ENCODE data around the gene FCAMR.
A peak's percentile ranks its signal among the peaks of the same experiment; 100 is the strongest.
"Not testable (repeated sequence)": the region's sequence is repeated elsewhere in the genome, so short reads cannot be mapped to it uniquely, and the experiment has no call there.

Gene FCAMR

GRCh38 chr1:206930210-206930798 is 40.0 kb downstream of the FCAMR start:
- no peak for DNase-seq

- no peak for DNase-seq
These were observed 40.7 kb downstream of the FCAMR start for GRCh38 chr1:206929524-206929923.

- DNase-seq = no peak
These were observed 44.0 kb downstream of the FCAMR start for GRCh38 chr1:206926286-206926685.

GRCh38 chr1:206925106-206925736 is 45.0 kb downstream of the FCAMR start:
- no peak for DNase-seq

- DNase-seq = no peak
These were observed 45.6 kb downstream of the FCAMR start for GRCh38 chr1:206924592-206925105.

- not testable (repeated sequence) for DNase-seq
These were observed 46.2 kb downstream of the FCAMR start for GRCh38 chr1:206923961-206924557.

- no peak for DNase-seq
These were observed 47.0 kb downstream of the FCAMR start for GRCh38 chr1:206923009-206923960.

GRCh38 chr1:206922524-206922923 is 47.7 kb downstream of the FCAMR start:
- DNase-seq = no peak

- DNase-seq = no peak
These were observed 48.4 kb downstream of the FCAMR start, which contains the start of gene FCMR for GRCh38 chr1:206921772-206922265. Gene FCMR, minus strand, starts transcription at chr1:206921941. Its CDS starts 87 bp downstream, at chr1:206921854.

GRCh38 chr1:206918076-206918475 is 52.2 kb downstream of the FCAMR start:
- no peak for DNase-seq

- no peak for DNase-seq
These were observed 54.1 kb downstream of the FCAMR start for GRCh38 chr1:206916000-206916709.

GRCh38 chr1:206915030-206915735 is 55.1 kb downstream of the FCAMR start:
- no peak for DNase-seq

- DNase-seq = no peak
These were observed 56.3 kb downstream of the FCAMR start for GRCh38 chr1:206913766-206914537.

GRCh38 chr1:206912445-206913095 is 57.7 kb downstream of the FCAMR start:
- DNase-seq = peak in 1 of 2 experiments; percentile 62

- peak in 1 of 2 experiments; percentile 29 for DNase-seq
These were observed 59.1 kb downstream of the FCAMR start for GRCh38 chr1:206911064-206911663.

GRCh38 chr1:206909883-206910318 is 60.4 kb downstream of the FCAMR start:
- DNase-seq = no peak

GRCh38 chr1:206909161-206909882 is 60.9 kb downstream of the FCAMR start:
- DNase-seq = no peak

- no peak for DNase-seq
These were observed 62.2 kb downstream of the FCAMR start for GRCh38 chr1:206908038-206908437.
